B cell (primary cell): Measurements from ENCODE around the gene ZNF687. TPM values are rescaled to one million over a fixed set of nuclear protein-coding genes. Genes with fewer than 3 reads are reported as not detected.

Experiments used
- ATAC-seq: fragments of 200-7000 bp; cut with Tn5 transposase; one replicate; pipeline ENCODE4 v1.10.0; 2021; ENCODE audit warnings: low read depth, mild to moderate bottlenecking, moderate number of reproducible peaks, moderate library complexity
- CTCF ChIA-PET: fragments of 350-600 bp; sonication (Branson Sonifier 250); formaldehyde crosslinking; loops from one replicate; lab custom pipeline; 2021; ENCODE audit warnings: antibody characterized with exemption, inconsistent platforms; lab: Charles Lee
- POLR2A ChIA-PET: fragments of 350-600 bp; sonication (Branson Sonifier 250); formaldehyde crosslinking; loops from one replicate; lab custom pipeline; 2021; ENCODE audit warnings: antibody characterized with exemption; lab: Charles Lee
- DNase-seq: peaks from one replicate; pipeline ENCODE4 v3.0.0; 2013
- H2AFZ ChIP-seq: 2 replicates; pipeline ENCODE4 v1.6.1; 2012; ENCODE audit warnings: mild to moderate bottlenecking, low read depth, low read length; ENCODE audit not compliant: insufficient read depth, poor library complexity, severe bottlenecking
- H3K27ac ChIP-seq, 2 donors: 1 replicate in 1 of 2; 2 replicates in 1 of 2; pipeline ENCODE4 v1.5.1; 2012 to 2013; ENCODE audit warnings: low read length in 2 of 2, mild to moderate bottlenecking in 2 of 2, moderate library complexity in 1 of 2
- H3K27me3 ChIP-seq, 4 experiments: fragments of 200-600 bp in 1 of 4; sonication (generic) in 1 of 4; replicated peaks in 1 of 4; 1 replicate in 2 of 4; 2 replicates in 2 of 4; pipeline versions ENCODE4 v1.6.1 to v1.7.0; 2013 to 2016; ENCODE audit warnings: low read length in 3 of 4, mild to moderate bottlenecking in 2 of 4, mixed read lengths in 1 of 4, moderate library complexity in 1 of 4; ENCODE audit not compliant: insufficient read depth in 4 of 4, control insufficient read depth in 3 of 4; ENCODE audit errors: control extremely low read depth in 1 of 4
- H3K36me3 ChIP-seq, 2 experiments: replicated peaks in 1 of 2; 1 replicate in 1 of 2; 2 replicates in 1 of 2; pipeline versions ENCODE4 v1.6.1 to v1.7.1; 2013; ENCODE audit warnings: low read length in 1 of 2; ENCODE audit not compliant: insufficient read depth in 2 of 2, control insufficient read depth in 1 of 2; ENCODE audit errors: control extremely low read depth in 1 of 2, extremely low read depth in 1 of 2
- H3K4me1 ChIP-seq, 2 donors: fragments of 200-600 bp in 1 of 2; sonication (generic) in 1 of 2; 1 replicate in 1 of 2; 2 replicates in 1 of 2; pipeline versions ENCODE4 v1.5.1 to v1.6.1; 2013 to 2017; ENCODE audit warnings: low read length in 2 of 2; ENCODE audit not compliant: control insufficient read depth in 2 of 2, insufficient read depth in 2 of 2
- H3K4me2 ChIP-seq: replicated peaks from 2 replicates; pipeline ENCODE3; 2012; ENCODE audit warnings: mild to moderate bottlenecking, low read depth, low read length; ENCODE audit not compliant: poor library complexity, severe bottlenecking
- H3K4me3 ChIP-seq, 5 experiments: fragments of 200-600 bp in 1 of 5; sonication (generic) in 1 of 5; 1 replicate in 3 of 5; 2 replicates in 2 of 5; pipeline versions ENCODE4 v1.5.1 to v1.7.0; 2011 to 2016; ENCODE audit warnings: low read length in 4 of 5, mild to moderate bottlenecking in 4 of 5, low read depth in 2 of 5, control low read depth in 1 of 5, moderate library complexity in 1 of 5; ENCODE audit not compliant: insufficient read depth in 1 of 5; ENCODE audit errors: control extremely low read depth in 1 of 5, extremely low read depth in 1 of 5
- H3K79me2 ChIP-seq: fragments of 200-600 bp; sonication (generic); one replicate; pipeline ENCODE4 v1.6.0; 2016; ENCODE audit warnings: low read length; ENCODE audit not compliant: control insufficient read depth, insufficient read depth
- H3K9ac ChIP-seq: fragments of 200-600 bp; sonication (generic); 2 replicates; pipeline ENCODE4 v1.6.1; 2017; ENCODE audit warnings: mild to moderate bottlenecking, low read length, moderate library complexity
- H3K9me3 ChIP-seq, 3 donors: one replicate each; pipeline versions ENCODE4 v1.6.1 to v1.7.1; 2013; ENCODE audit warnings: low read length in 2 of 3; ENCODE audit not compliant: control insufficient read depth in 2 of 3, insufficient read depth in 1 of 3; ENCODE audit errors: control extremely low read depth in 1 of 3
- H4K20me1 ChIP-seq: 2 replicates; pipeline ENCODE4 v1.6.0; 2012; ENCODE audit warnings: mild to moderate bottlenecking, low read length; ENCODE audit not compliant: insufficient read depth, control insufficient read depth, poor library complexity, severe bottlenecking
- H3K27ac Mint-ChIP-seq: one replicate; pipeline ENCODE4 v1.8.0; 2021; ENCODE audit warnings: mixed read lengths
- H3K27me3 Mint-ChIP-seq: one replicate; pipeline ENCODE4 v1.8.0; 2021; ENCODE audit warnings: mixed read lengths
- H3K4me1 Mint-ChIP-seq: one replicate; pipeline ENCODE4 v1.8.0; 2021; ENCODE audit warnings: mixed read lengths
- H3K4me3 Mint-ChIP-seq: one replicate; pipeline ENCODE4 v1.8.0; 2021; ENCODE audit warnings: mixed read lengths
- H3K9me3 Mint-ChIP-seq: one replicate; pipeline ENCODE4 v1.8.0; 2022; ENCODE audit warnings: mixed read lengths; ENCODE audit not compliant: insufficient read depth
- EZH2 ChIP-seq: IDR thresholded peaks from 2 replicates; pipeline ENCODE4 v1.6.1; 2012; ENCODE audit warnings: borderline replicate concordance, low read depth, mild to moderate bottlenecking, moderate library complexity, low read length; ENCODE audit not compliant: insufficient read depth, poor library complexity, severe bottlenecking
- WGBS: methylation state at CpG from one replicate; pipeline ENCODE4 v1.1.5; 2013; ENCODE audit warnings: missing lambda C conversion rate; ENCODE audit not compliant: insufficient coverage; 5-methylcytosine and 5-hydroxymethylcytosine counted together
- intact Hi-C: fragments of 100-400 bp; cut with micrococcal nuclease; formaldehyde crosslinking; loops from one replicate; pipeline ENCODE4 v1.10.0; 2022
- polyA plus RNA-seq: library from polyadenylated mRNA; depleted of rRNA; stranded (reverse); fragments of >200 nt; gene quantifications from 2 replicates; pipeline ENCODE4 v1.2.3, GENCODE V29; 2012
- total RNA-seq, 2 donors: library from RNA; stranded (reverse); fragments of 120-200 nt in 1 of 2; gene quantifications; 1 replicate in 1 of 2; 2 replicates in 1 of 2; pipeline versions ENCODE4 v1.2.3 to v1.2.4, GENCODE V29; 2013 to 2022
- TF ChIP-seq, protein P1 (sequence below): fragments of 200-600 bp; IDR thresholded peaks from one replicate; pipeline ENCODE4 v1.8.0; 2022; ENCODE audit warnings: antibody characterized with exemption, mild to moderate bottlenecking

ZNF687 gene
- total and polyA plus RNA-seq, 2 donors (not counting 1 experiment from before 2014, with no cell fraction given): 29.1 to 49.6 TPM

DNA sequence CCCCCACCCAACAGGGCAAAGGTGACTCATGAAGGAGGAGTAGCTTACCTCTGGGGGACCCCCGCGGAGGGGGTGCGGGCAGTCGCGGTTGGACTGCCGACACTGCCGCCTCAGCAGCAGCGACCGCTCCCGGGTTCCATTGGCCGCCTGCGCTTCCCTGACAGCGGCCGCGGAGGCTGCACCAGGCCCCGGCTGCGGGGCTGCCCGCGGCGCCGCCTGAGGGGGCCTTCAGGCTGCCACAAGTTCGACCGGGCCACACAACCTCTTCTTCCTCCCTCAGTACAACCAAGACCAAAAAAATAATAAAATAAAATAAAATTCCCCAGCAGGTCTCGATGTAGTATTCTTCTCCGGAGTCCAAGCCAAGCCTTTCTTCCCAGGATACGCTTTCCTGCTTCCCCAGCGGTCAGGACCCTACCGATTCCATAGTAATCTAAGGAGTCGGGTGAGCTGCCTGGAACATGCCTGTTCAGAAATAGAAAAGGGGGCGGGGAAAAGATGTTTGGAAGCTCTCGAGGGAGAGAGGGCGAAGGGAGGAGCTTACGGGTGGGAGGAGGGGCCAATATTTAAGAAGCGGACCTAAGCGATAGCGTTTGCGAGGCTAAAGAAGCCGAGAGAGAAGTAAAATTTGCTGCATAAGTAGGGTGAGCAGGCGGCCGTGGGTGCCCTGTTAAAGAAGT lies 45.3 kb downstream of the ZNF687 start, which contains the start of gene PI4KB:
Gene PI4KB (minus strand): TSS at position 194 of the 680 bp plus-strand sequence. CDS start 10,935 bp downstream, outside the sequence.
- peak within 1 kb of the TSS; percentile 90 for H3K9ac ChIP-seq
- Mint-ChIP-seq H3K9me3 (no peaks in the 10 kb centered on the region), H3K27ac (peak within 1 kb of the TSS; percentile 96), H3K27me3 (no peaks in the 10 kb centered on the region), H3K4me3 (peak within 1 kb of the TSS; percentile 93), H3K4me1 (peaks cover 40% of the 10 kb centered on the region)
- CTCF ChIA-PET: interaction anchor here (0.6 to 10.0 kb wide), 11 partner anchors 14 to 407 kb away, joined by 3 to 148 read pairs (median 4); partner anchors contain the start of genes PSMB4, VPS72 and ZNF687
- POLR2A ChIA-PET: interaction anchor here (0.5 to 2.1 kb wide), 11 partner anchors 13 to 1442 kb away, joined by 3 to 18 read pairs (median 5); partner anchors contain the start of genes PSMB4 and RFX5
- peak within 1 kb of the TSS; percentile 72 to 99 (median 90) for H3K4me3 ChIP-seq
- H3K36me3 ChIP-seq: peaks cover 0 to 23% of the 10 kb centered on the region in 2 experiments
- no peaks in the 10 kb centered on the region for H3K27me3 ChIP-seq
- peak; percentile 97 for DNase-seq
- peaks cover 21 to 26% of the 10 kb centered on the region in 2 donors for H3K4me1 ChIP-seq
- no peak for TF ChIP-seq EZH2
- TF ChIP-seq, protein P1, sequence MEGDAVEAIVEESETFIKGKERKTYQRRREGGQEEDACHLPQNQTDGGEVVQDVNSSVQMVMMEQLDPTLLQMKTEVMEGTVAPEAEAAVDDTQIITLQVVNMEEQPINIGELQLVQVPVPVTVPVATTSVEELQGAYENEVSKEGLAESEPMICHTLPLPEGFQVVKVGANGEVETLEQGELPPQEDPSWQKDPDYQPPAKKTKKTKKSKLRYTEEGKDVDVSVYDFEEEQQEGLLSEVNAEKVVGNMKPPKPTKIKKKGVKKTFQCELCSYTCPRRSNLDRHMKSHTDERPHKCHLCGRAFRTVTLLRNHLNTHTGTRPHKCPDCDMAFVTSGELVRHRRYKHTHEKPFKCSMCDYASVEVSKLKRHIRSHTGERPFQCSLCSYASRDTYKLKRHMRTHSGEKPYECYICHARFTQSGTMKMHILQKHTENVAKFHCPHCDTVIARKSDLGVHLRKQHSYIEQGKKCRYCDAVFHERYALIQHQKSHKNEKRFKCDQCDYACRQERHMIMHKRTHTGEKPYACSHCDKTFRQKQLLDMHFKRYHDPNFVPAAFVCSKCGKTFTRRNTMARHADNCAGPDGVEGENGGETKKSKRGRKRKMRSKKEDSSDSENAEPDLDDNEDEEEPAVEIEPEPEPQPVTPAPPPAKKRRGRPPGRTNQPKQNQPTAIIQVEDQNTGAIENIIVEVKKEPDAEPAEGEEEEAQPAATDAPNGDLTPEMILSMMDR: no peak
- peaks cover 8% of the 10 kb centered on the region for H4K20me1 ChIP-seq
- peak within 1 kb of the TSS; percentile 90 for H2AFZ ChIP-seq
- peaks cover 75% of the 10 kb centered on the region for H3K79me2 ChIP-seq
- H3K4me2 ChIP-seq: peak within 1 kb of the TSS; percentile 90
- under 1% methylated on average over 32 of the region's 40 CpGs for WGBS
- intact Hi-C loops: loop anchor here (1.0 to 5.0 kb wide), 6 partner anchors 14 to 130 kb away; partner anchors contain the start of genes PIP5K1A, POGZ, PSMD4 and RFX5
- ATAC-seq: peak; percentile 93
- peak within 1 kb of the TSS; percentile 87 to 89 for H3K27ac ChIP-seq
- H3K9me3 ChIP-seq: no peaks in the 10 kb centered on the region
